C4-2B (cell line): ENCODE data around the gene STX2.

Experiments
- ZFX ChIP-seq: fragments of 450-650 bp; IDR thresholded peaks from 2 replicates; pipeline ENCODE4 v1.6.1; 2017
- TF ChIP-seq, protein P1 (sequence below): fragments of 450-650 bp; conservative IDR thresholded peaks from 2 replicates; pipeline ENCODE4 v1.5.1; 2017; ENCODE audit warnings: mild to moderate bottlenecking

DNA sequence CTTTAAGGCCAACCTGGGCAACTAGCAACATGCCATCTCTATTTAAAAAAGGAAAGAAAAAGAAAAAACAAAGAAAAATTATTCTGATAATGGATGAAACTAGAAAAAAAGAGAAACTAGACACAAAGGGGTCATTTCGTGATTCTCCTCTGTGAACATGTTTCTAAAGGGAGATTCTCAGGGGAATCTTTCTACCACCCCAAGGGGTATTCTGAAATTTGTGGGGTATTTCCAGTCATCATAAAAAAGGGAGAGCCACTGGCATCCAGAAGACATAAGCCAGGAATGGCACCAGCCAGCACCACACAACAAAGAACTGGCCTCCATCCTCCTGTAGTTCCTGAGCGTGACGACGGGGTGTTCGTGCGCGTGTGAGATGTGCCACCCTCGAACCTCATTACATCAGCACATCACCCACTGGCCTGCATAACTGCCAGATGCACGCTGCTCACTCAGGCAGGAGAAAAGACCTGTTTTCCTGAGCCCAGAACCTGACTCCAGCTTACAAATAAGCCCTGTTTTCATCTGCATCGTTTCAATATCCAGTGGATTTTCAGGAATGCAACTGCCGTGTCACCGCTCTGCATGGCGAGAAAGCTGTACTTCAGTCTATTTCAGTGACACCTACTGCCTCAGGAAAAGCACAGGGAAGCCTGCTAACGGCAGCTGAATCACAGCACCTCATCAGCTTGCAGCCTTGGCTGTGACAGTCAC is 23.9 kb downstream of the STX2 start:
- TF ChIP-seq, protein P1, sequence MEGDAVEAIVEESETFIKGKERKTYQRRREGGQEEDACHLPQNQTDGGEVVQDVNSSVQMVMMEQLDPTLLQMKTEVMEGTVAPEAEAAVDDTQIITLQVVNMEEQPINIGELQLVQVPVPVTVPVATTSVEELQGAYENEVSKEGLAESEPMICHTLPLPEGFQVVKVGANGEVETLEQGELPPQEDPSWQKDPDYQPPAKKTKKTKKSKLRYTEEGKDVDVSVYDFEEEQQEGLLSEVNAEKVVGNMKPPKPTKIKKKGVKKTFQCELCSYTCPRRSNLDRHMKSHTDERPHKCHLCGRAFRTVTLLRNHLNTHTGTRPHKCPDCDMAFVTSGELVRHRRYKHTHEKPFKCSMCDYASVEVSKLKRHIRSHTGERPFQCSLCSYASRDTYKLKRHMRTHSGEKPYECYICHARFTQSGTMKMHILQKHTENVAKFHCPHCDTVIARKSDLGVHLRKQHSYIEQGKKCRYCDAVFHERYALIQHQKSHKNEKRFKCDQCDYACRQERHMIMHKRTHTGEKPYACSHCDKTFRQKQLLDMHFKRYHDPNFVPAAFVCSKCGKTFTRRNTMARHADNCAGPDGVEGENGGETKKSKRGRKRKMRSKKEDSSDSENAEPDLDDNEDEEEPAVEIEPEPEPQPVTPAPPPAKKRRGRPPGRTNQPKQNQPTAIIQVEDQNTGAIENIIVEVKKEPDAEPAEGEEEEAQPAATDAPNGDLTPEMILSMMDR = no peak
- no peak for TF ChIP-seq ZFX
